HepG2 (cell line): Measurements from ENCODE around the gene ELL. TPM values are rescaled to one million over a fixed set of nuclear protein-coding genes. Genes with fewer than 3 reads are reported as not detected.

Experiments
- ATAC-seq: fragments of 200-7000 bp; cut with Tn5 transposase; 3 replicates; pipeline ENCODE4 v1.9.1; 2020; ENCODE audit warnings: mild to moderate bottlenecking, moderate library complexity
- BruUV-seq: library from RNA; stranded (reverse); fragments of 400-500 nt; replicated peaks from 2 replicates; lab custom pipeline; 2021; lab: Mats Ljungman, UMichigan
- CTCF ChIA-PET: fragments of 300-600 bp; formaldehyde crosslinking; extraction: SDS; loops from one replicate; lab custom pipeline; 2021; ENCODE audit warnings: low total read pairs, inconsistent platforms, low intra/inter-chr PET ratio; lab: Yijun Ruan, JAX
- POLR2A ChIA-PET: fragments of 350-600 bp; sonication (Branson Sonifier 250); formaldehyde crosslinking; loops from one replicate; lab custom pipeline; 2020; ENCODE audit warnings: antibody characterized with exemption, inconsistent platforms; lab: Yijun Ruan, JAX
- DNase-seq: peaks from one replicate; pipeline ENCODE4 v3.0.0-alpha.2; 2015; ENCODE audit warnings: low spot score
- FAIRE-seq: peaks from 3 replicates; lab custom pipeline; 2011; peaks lifted over from hg19 to GRCh38; lab: Jason Lieb, UNC
- H2AFZ ChIP-seq: one replicate; pipeline ENCODE4 v1.6.1; 2011; ENCODE audit warnings: low read length, inconsistent platforms
- H3K27ac ChIP-seq: fragments of 300-600 bp; 3 replicates; pipeline ENCODE4 v1.8.0; 2011; ENCODE audit warnings: mixed run types, mild to moderate bottlenecking, mixed read lengths, low read length, inconsistent platforms; ENCODE audit not compliant: insufficient read depth; ENCODE audit errors: extremely low read length
- H3K27me3 ChIP-seq, 2 experiments: fragments of 200-600 bp in 1 of 2; 2 replicates in 1 of 2; 3 replicates in 1 of 2; pipeline versions ENCODE4 v1.6.0 to v1.8.0; 2011; ENCODE audit warnings: low read length in 2 of 2, mild to moderate bottlenecking in 2 of 2, moderate library complexity in 2 of 2, inconsistent platforms in 1 of 2; ENCODE audit not compliant: insufficient read depth in 2 of 2, control insufficient read depth in 1 of 2
- H3K36me3 ChIP-seq, 2 experiments: fragments of 200-600 bp in 1 of 2; replicated peaks in 1 of 2; 2 replicates in 1 of 2; 3 replicates in 1 of 2; pipeline versions ENCODE4 v1.5.1 to v1.8.0; 2011; ENCODE audit warnings: low read length in 2 of 2, inconsistent platforms in 1 of 2; ENCODE audit not compliant: insufficient read depth in 2 of 2, control insufficient read depth in 1 of 2
- H3K4me1 ChIP-seq: 2 replicates; pipeline ENCODE4 v1.5.1; 2012; ENCODE audit warnings: low read length, inconsistent platforms; ENCODE audit not compliant: insufficient read depth
- H3K4me2 ChIP-seq: 2 replicates; pipeline ENCODE4 v1.6.0; 2011; ENCODE audit warnings: low read depth, low read length, inconsistent platforms
- H3K4me3 ChIP-seq, 3 experiments: fragments of 200-600 bp in 1 of 3; sonication (generic), shearing (Covaris generic) in 1 of 3; replicated peaks in 1 of 3; 2 replicates each; pipeline ENCODE4 v1.5.1; 2011 to 2016; ENCODE audit warnings: low read length in 3 of 3, inconsistent platforms in 2 of 3, low read depth in 2 of 3, mild to moderate bottlenecking in 2 of 3, control low read depth in 1 of 3, mixed read lengths in 1 of 3; ENCODE audit not compliant: insufficient read depth in 1 of 3
- H3K79me2 ChIP-seq: one replicate; pipeline ENCODE4 v1.6.1; 2011; ENCODE audit warnings: low read length, inconsistent platforms; ENCODE audit not compliant: insufficient read depth
- H3K9ac ChIP-seq: 2 replicates; pipeline ENCODE4 v1.6.0; 2011; ENCODE audit warnings: mild to moderate bottlenecking, low read depth, low read length, inconsistent platforms; ENCODE audit not compliant: insufficient read depth
- H3K9me3 ChIP-seq: 2 replicates; pipeline ENCODE4 v1.5.1; 2012; ENCODE audit warnings: mild to moderate bottlenecking, low read length
- H4K20me1 ChIP-seq: 2 replicates; pipeline ENCODE4 v1.6.0; 2011; ENCODE audit warnings: inconsistent platforms, mild to moderate bottlenecking, low read length, moderate library complexity; ENCODE audit not compliant: insufficient read depth
- ATM ChIP-seq: fragments of 450-650 bp; IDR thresholded peaks from 2 replicates; pipeline ENCODE4 v1.7.1; 2017; ENCODE audit warnings: mild to moderate bottlenecking, borderline replicate concordance
- BCL6 ChIP-seq: IDR thresholded peaks from 2 replicates; pipeline ENCODE4 v1.6.1; 2016; ENCODE audit warnings: missing genetic modification reagents, missing compliant biosample characterization
- CAMTA2 ChIP-seq: sonication (generic); formaldehyde crosslinking; IDR thresholded peaks from 2 replicates; pipeline ENCODE4 v1.4.0; 2020; ENCODE audit warnings: mild to moderate bottlenecking, missing genetic modification reagents, borderline replicate concordance
- CHD4 ChIP-seq: fragments of 200-600 bp; sonication (generic); IDR thresholded peaks from 2 replicates; pipeline ENCODE4 v1.7.0; 2017; ENCODE audit warnings: mild to moderate bottlenecking, low read length, borderline replicate concordance
- HDAC6 ChIP-seq: fragments of 200-600 bp; sonication (generic); IDR thresholded peaks from 2 replicates; pipeline ENCODE4 v1.7.0; 2017; ENCODE audit warnings: mild to moderate bottlenecking, antibody characterized with exemption, low read length, low read depth
- MED13 ChIP-seq: sonication (generic); formaldehyde crosslinking; IDR thresholded peaks from 2 replicates; pipeline ENCODE4 v1.5.0; 2020; ENCODE audit warnings: missing genetic modification reagents
- NBN ChIP-seq: fragments of 450-650 bp; conservative IDR thresholded peaks from 2 replicates; pipeline ENCODE4 v1.6.1; 2017
- NFAT5 ChIP-seq: sonication (generic); formaldehyde crosslinking; IDR thresholded peaks from 2 replicates; pipeline ENCODE4 v1.4.0; 2020; ENCODE audit warnings: missing genetic modification reagents
- RBFOX2 ChIP-seq: fragments of 200-400 bp; formaldehyde crosslinking; IDR thresholded peaks from 2 replicates; pipeline ENCODE4 v1.6.1; 2017; ENCODE audit warnings: low read depth, mild to moderate bottlenecking, low read length
- RFX1 ChIP-seq: fragments of 450-650 bp; IDR thresholded peaks from 2 replicates; pipeline ENCODE4 v1.6.1; 2017
- RFXANK ChIP-seq: IDR thresholded peaks from 2 replicates; pipeline ENCODE4 v1.6.1; 2016
- TAF1 ChIP-seq: sonication (generic); formaldehyde crosslinking; IDR thresholded peaks from 2 replicates; pipeline ENCODE4 v1.4.0; 2020; ENCODE audit warnings: missing genetic modification reagents
- TIGD3 ChIP-seq: sonication (generic); formaldehyde crosslinking; IDR thresholded peaks from 2 replicates; pipeline ENCODE4 v1.5.1; 2020; ENCODE audit warnings: mild to moderate bottlenecking, missing genetic modification reagents, borderline replicate concordance
- ZFP82 ChIP-seq: sonication (generic); formaldehyde crosslinking; IDR thresholded peaks from 2 replicates; pipeline ENCODE4 v1.5.1; 2020; ENCODE audit warnings: mild to moderate bottlenecking, missing genetic modification reagents, borderline replicate concordance
- ZMAT3 ChIP-seq: sonication (generic); formaldehyde crosslinking; conservative IDR thresholded peaks from 2 replicates; pipeline ENCODE4 v1.7.0; 2021; ENCODE audit warnings: missing genetic modification reagents
- ZNF235 ChIP-seq: sonication (generic); formaldehyde crosslinking; IDR thresholded peaks from 2 replicates; pipeline ENCODE4 v1.8.1; 2023; ENCODE audit warnings: mild to moderate bottlenecking, missing genetic modification reagents, borderline replicate concordance
- ZNF775 ChIP-seq: sonication (generic); formaldehyde crosslinking; IDR thresholded peaks from 2 replicates; pipeline ENCODE4 v1.4.0; 2020; ENCODE audit warnings: missing genetic modification reagents, mild to moderate bottlenecking, moderate library complexity, borderline replicate concordance
- ZNF790 ChIP-seq: sonication (generic); formaldehyde crosslinking; IDR thresholded peaks from 2 replicates; pipeline ENCODE4 v1.8.0; 2022; ENCODE audit warnings: missing genetic modification reagents, mild to moderate bottlenecking, borderline replicate concordance
- WGBS: methylation state at CpG from one replicate; pipeline ENCODE4 v1.1.6; 2017; ENCODE audit warnings: low lambda C conversion rate; 5-methylcytosine and 5-hydroxymethylcytosine counted together
- in situ Hi-C: cut with HindIII; loops from 2 replicates; pipeline ENCODE4 v1.10.0; 2017; ENCODE audit warnings: low pct_unique_long_range_greater_than_20kb; ENCODE audit not compliant: extremely low pct_ligation_motif_present
- intact Hi-C: fragments of 100-400 bp; cut with micrococcal nuclease; formaldehyde crosslinking; loops from one replicate; pipeline ENCODE4 v1.10.0; 2022; ENCODE audit not compliant: unreplicated experiment
- polyA plus RNA-seq, 8 experiments: library from polyadenylated mRNA; depleted of rRNA in 3 of 8; stranded (reverse) in 7 of 8; unstranded in 1 of 8; fragments of >200 nt; fragmentation: Illumina TruSeq in 4 of 8; extraction: Trizol in 4 of 8; gene quantifications; 2 replicates each; pipeline versions ENCODE4 v1.2.1 to v1.2.3, GENCODE V29; 2011 to 2016; ENCODE audit warnings: low read depth in 4 of 8, missing spikeins in 1 of 8, mixed read lengths in 1 of 8; ENCODE audit not compliant: insufficient read depth in 1 of 8
- total RNA-seq, 5 experiments: library from RNA; depleted of rRNA; stranded (reverse); fragments of >200 nt; fragmentation: Illumina TruSeq; extraction: Trizol; gene quantifications; 2 replicates each; pipeline ENCODE4 v1.2.3, GENCODE V29; 2016; ENCODE audit warnings: low read depth in 1 of 5

ELL gene
- total and polyA plus RNA-seq, 2 of the 13 experiments (the other 11 are each of a cell fraction or from before 2014, with no cell fraction given) = 3.7 to 5.4 TPM

- ChIA-PET CTCF (no interaction called here), POLR2A (no interaction called here)
- in situ Hi-C loops = no loop called here
- Histone ChIP-seq H4K20me1 (peaks cover 81% of the 10 kb centered on the region), H3K36me3 (peaks cover 0 to 6% of the 10 kb centered on the region in 2 experiments; a peak in 1 of 5 replicates), H3K27ac (no peak overlapping the region), H3K9ac (no peak overlapping the region), H2AFZ (no peak overlapping the region), H3K79me2 (peaks cover 94% of the 10 kb centered on the region), H3K4me2 (no peak overlapping the region), H3K9me3 (no peaks in the 10 kb centered on the region), H3K4me1 (peaks cover 55% of the 10 kb centered on the region), H3K4me3 (no peak overlapping the region), H3K27me3 (no peaks in the 10 kb centered on the region)
- DNase-seq (no peak), ATAC-seq (no peak), FAIRE-seq (no peak)
- BruUV-seq = no TSS peak
- 96% methylated on average over 7 of the region's 7 CpGs for WGBS
- TF ChIP-seq ZFP82 (CRISPR knock-in tag) = no peak
- no peak for TF ChIP-seq NBN
- TF ChIP-seq RBFOX2 = no peak
- no peak for TF ChIP-seq RFXANK
- no peak for TF ChIP-seq ZNF235 (CRISPR knock-in tag)
- TF ChIP-seq ZMAT3 (CRISPR knock-in tag) = no peak
- TF ChIP-seq ZNF775 (CRISPR knock-in tag) = no peak
- no peak for TF ChIP-seq CAMTA2 (CRISPR knock-in tag)
- no peak for TF ChIP-seq ATM
- no peak for TF ChIP-seq NFAT5
- TF ChIP-seq HDAC6 = no peak
- no peak for TF ChIP-seq CHD4
- TF ChIP-seq BCL6 = no peak
- no peak for TF ChIP-seq TIGD3 (CRISPR knock-in tag)
- TF ChIP-seq ZNF790 (CRISPR knock-in tag) = no peak
- no peak for TF ChIP-seq MED13 (CRISPR knock-in tag)
- no peak for TF ChIP-seq RFX1
- TF ChIP-seq TAF1 (CRISPR knock-in tag) = no peak
- intact Hi-C loops = no loop called here
Measured at GRCh38 chr19:18500376-18500775, 21.5 kb downstream of the ELL start.
